ENCODE data around the gene CST2.
A peak's percentile ranks its signal among the peaks of the same experiment; 100 is the strongest.
"Not testable (repeated sequence)": the region's sequence is repeated elsewhere in the genome, so short reads cannot be mapped to it uniquely, and the experiment has no call there.

Gene CST2

GRCh38 chr20:23810349-23810748 lies 16.2 kb downstream of the CST2 start:
- not testable (repeated sequence) for DNase-seq (ENCODE audit: low read depth)

GRCh38 chr20:23800865-23801264 lies 25.7 kb downstream of the CST2 start:
- DNase-seq (ENCODE audit: low read depth), result no peak

- peak; percentile 16 for DNase-seq (ENCODE audit: low read depth)
These were observed 27.2 kb downstream of the CST2 start for GRCh38 chr20:23799216-23799847.

- no peak for DNase-seq (ENCODE audit: low read depth)
These were observed 31.0 kb downstream of the CST2 start for GRCh38 chr20:23795526-23795925.

- DNase-seq (ENCODE audit: low read depth), result no peak
These were observed 31.7 kb downstream of the CST2 start for GRCh38 chr20:23794841-23795240.

- DNase-seq (ENCODE audit: low read depth), result no peak
These were observed 32.5 kb downstream of the CST2 start for GRCh38 chr20:23794065-23794464.

GRCh38 chr20:23783447-23783846 lies 43.1 kb downstream of the CST2 start:
- no peak for DNase-seq (ENCODE audit: low read depth)

GRCh38 chr20:23782366-23782983 lies 44.1 kb downstream of the CST2 start:
- peak; percentile 4 for DNase-seq (ENCODE audit: low read depth)

- not testable (repeated sequence) for DNase-seq (ENCODE audit: low read depth)
These were observed 47.9 kb downstream of the CST2 start for GRCh38 chr20:23778676-23779075.

- DNase-seq (ENCODE audit: low read depth), result not testable (repeated sequence)
These were observed 49.1 kb downstream of the CST2 start for GRCh38 chr20:23777380-23777779.

- DNase-seq (ENCODE audit: low read depth), result no peak
These were observed 50.3 kb downstream of the CST2 start for GRCh38 chr20:23776067-23776771.

GRCh38 chr20:23774081-23774480 lies 52.4 kb downstream of the CST2 start:
- no peak for DNase-seq (ENCODE audit: low read depth)
